Activated CD4-positive, alpha-beta T cell treated with anti-CD3 and anti-CD28 coated beads for 1 hour (primary cell): ENCODE results near the gene LGALS8.
"Not testable (repeated sequence)": the region's sequence is repeated elsewhere in the genome, so short reads cannot be mapped to it uniquely, and the experiment has no call there.

Experiments
- DNase-seq: peaks from one replicate; pipeline ENCODE4 v3.0.0-alpha.2; 2020

Gene LGALS8

GRCh38 chr1:236523704-236524141, at the start of gene LGALS8:
TSS of gene LGALS8 (plus strand) at chr1:236523982. CDS start at chr1:236526071, 2,089 bp downstream.
- DNase-seq, result peak; percentile 78

- no peak for DNase-seq
Measured at GRCh38 chr1:236476019-236476418, 47.8 kb upstream of the LGALS8 start.

GRCh38 chr1:236480758-236481436, 42.9 kb upstream of the LGALS8 start:
- DNase-seq, result no peak

GRCh38 chr1:236484310-236484971, 39.3 kb upstream of the LGALS8 start:
- no peak for DNase-seq

GRCh38 chr1:236486356-236487002, 37.3 kb upstream of the LGALS8 start:
- no peak for DNase-seq

GRCh38 chr1:236489161-236489560, 34.6 kb upstream of the LGALS8 start:
- not testable (repeated sequence) for DNase-seq

- DNase-seq, result no peak
Measured at GRCh38 chr1:236489710-236490377, 33.9 kb upstream of the LGALS8 start.

- DNase-seq, result no peak
Measured at GRCh38 chr1:236491469-236492136, 32.2 kb upstream of the LGALS8 start.

- no peak for DNase-seq
Measured at GRCh38 chr1:236492378-236492777, 31.4 kb upstream of the LGALS8 start.

- DNase-seq, result no peak
Measured at GRCh38 chr1:236494082-236494481, 29.7 kb upstream of the LGALS8 start.

GRCh38 chr1:236494586-236495466, 29.0 kb upstream of the LGALS8 start:
- DNase-seq, result no peak

GRCh38 chr1:236495467-236496112, 28.2 kb upstream of the LGALS8 start:
- DNase-seq, result no peak

GRCh38 chr1:236497908-236498307, 25.9 kb upstream of the LGALS8 start:
- DNase-seq, result no peak

- no peak for DNase-seq
Measured at GRCh38 chr1:236501093-236501492, 22.7 kb upstream of the LGALS8 start.

GRCh38 chr1:236502579-236502971, 21.2 kb upstream of the LGALS8 start:
- DNase-seq, result no peak

GRCh38 chr1:236502972-236503639, 20.7 kb upstream of the LGALS8 start:
- no peak for DNase-seq

- not testable (repeated sequence) for DNase-seq
Measured at GRCh38 chr1:236504338-236504737, 19.4 kb upstream of the LGALS8 start.

GRCh38 chr1:236507022-236507700, 16.6 kb upstream of the LGALS8 start:
- no peak for DNase-seq

GRCh38 chr1:236508593-236509027, 15.2 kb upstream of the LGALS8 start:
- no peak for DNase-seq

- DNase-seq, result no peak
Measured at GRCh38 chr1:236509203-236509602, 14.6 kb upstream of the LGALS8 start.
